GM12878 (cell line): ENCODE measurements around the gene SIVA1. TPM values are rescaled to one million over a fixed set of nuclear protein-coding genes. Genes with fewer than 3 reads are reported as not detected.

Experiments used
- ATAC-seq: fragments of 200-7000 bp; cut with Tn5 transposase; 3 replicates; pipeline ENCODE4 v1.9.1; 2020; ENCODE audit warnings: mild to moderate bottlenecking, moderate library complexity
- BruUV-seq: library from RNA; stranded (reverse); fragments of 400-500 nt; replicated peaks from 2 replicates; lab custom pipeline; 2021; lab: Mats Ljungman, UMichigan
- CTCF ChIA-PET: fragments of 300-600 bp; sonication (Branson Sonifier 250); formaldehyde crosslinking; extraction: SDS; loops from one replicate; lab custom pipeline; 2021; ENCODE audit warnings: inconsistent platforms; lab: Yijun Ruan, JAX
- POLR2A ChIA-PET: fragments of 350-600 bp; formaldehyde crosslinking; extraction: SDS; loops from one replicate; lab custom pipeline; 2021; ENCODE audit warnings: inconsistent platforms; lab: Charles Lee
- RAD21 ChIA-PET: fragments of 300-600 bp; sonication (Branson Sonifier 250); formaldehyde crosslinking; loops from one replicate; lab custom pipeline; 2023; ENCODE audit warnings: antibody characterized with exemption; ENCODE audit not compliant: unreplicated experiment; lab: Charles Lee
- SMC1A ChIA-PET: fragments of 300-600 bp; sonication (Branson Sonifier 250); formaldehyde crosslinking; loops from one replicate; lab custom pipeline; 2023; ENCODE audit not compliant: unreplicated experiment, uncharacterized antibody; lab: Charles Lee
- DNase-seq: peaks from one replicate; pipeline ENCODE4 v3.0.0-alpha.2; 2011; ENCODE audit warnings: low read depth, low spot score
- FAIRE-seq: peaks from 3 replicates; lab custom pipeline; 2011; peaks lifted over from hg19 to GRCh38; lab: Jason Lieb, UNC
- H2AFZ ChIP-seq: 2 replicates; pipeline ENCODE4 v1.6.0; 2011; ENCODE audit warnings: low read depth, low read length, control low read depth; ENCODE audit not compliant: control insufficient read depth
- H3K27ac ChIP-seq: 2 replicates; pipeline ENCODE4 v1.5.1; 2011; ENCODE audit warnings: control low read depth; ENCODE audit not compliant: control insufficient read depth, insufficient read depth
- H3K27me3 ChIP-seq, 2 experiments: replicated peaks in 1 of 2; 2 replicates each; pipeline versions ENCODE4 v1.6.0 to v1.6.1; 2011; ENCODE audit warnings: low read length in 1 of 2; ENCODE audit not compliant: control insufficient read depth in 2 of 2, insufficient read depth in 2 of 2
- H3K36me3 ChIP-seq, 2 experiments: 2 replicates each; pipeline ENCODE4 v1.5.1; 2011; ENCODE audit warnings: low read length in 1 of 2; ENCODE audit not compliant: control insufficient read depth in 2 of 2, insufficient read depth in 2 of 2
- H3K4me1 ChIP-seq: 2 replicates; pipeline ENCODE4 v1.6.1; 2011; ENCODE audit warnings: mild to moderate bottlenecking, low read length, moderate library complexity, mixed read lengths; ENCODE audit not compliant: control insufficient read depth, insufficient read depth
- H3K4me2 ChIP-seq: 2 replicates; pipeline ENCODE4 v1.6.0; 2011; ENCODE audit warnings: control low read depth; ENCODE audit not compliant: control insufficient read depth, insufficient read depth
- H3K4me3 ChIP-seq: fragments of 200-600 bp; sonication (generic); 2 replicates; pipeline ENCODE4 v1.5.1; 2016
- H3K79me2 ChIP-seq: 2 replicates; pipeline ENCODE4 v1.6.0; 2011; ENCODE audit warnings: low read length; ENCODE audit not compliant: control insufficient read depth, insufficient read depth
- H3K9ac ChIP-seq: 2 replicates; pipeline ENCODE4 v1.8.0; 2011; ENCODE audit warnings: low read length, control low read depth, mixed read lengths; ENCODE audit not compliant: control insufficient read depth, insufficient read depth
- H3K9me3 ChIP-seq: replicated peaks from 3 replicates; pipeline ENCODE4 v1.5.1; 2011; ENCODE audit warnings: mild to moderate bottlenecking, low read length; ENCODE audit not compliant: control insufficient read depth, insufficient read depth
- H4K20me1 ChIP-seq: 2 replicates; pipeline ENCODE4 v1.6.0; 2011; ENCODE audit not compliant: control insufficient read depth, insufficient read depth
- NR2C1 ChIP-seq: fragments of 450-650 bp; IDR thresholded peaks from 2 replicates; pipeline ENCODE4 v1.6.1; 2017; ENCODE audit warnings: antibody characterized with exemption, mild to moderate bottlenecking, moderate library complexity
- NRF1 ChIP-seq: conservative IDR thresholded peaks from 2 replicates; pipeline ENCODE4 v1.6.1; 2011; ENCODE audit warnings: mild to moderate bottlenecking, low read depth, low read length, improper control_type of control experiment
- ZBTB40 ChIP-seq: fragments of 450-650 bp; IDR thresholded peaks from 2 replicates; pipeline ENCODE4 v1.6.1; 2016; ENCODE audit warnings: mild to moderate bottlenecking, moderate library complexity, borderline replicate concordance
- WGBS: methylation state at CpG from one replicate; pipeline ENCODE4 v1.1.6; 2016; ENCODE audit warnings: low lambda C conversion rate; ENCODE audit not compliant: insufficient replicate concordance, insufficient coverage; ENCODE audit errors: missing lambda C conversion rate; 5-methylcytosine and 5-hydroxymethylcytosine counted together
- in situ Hi-C: fragments of 300-500 bp; cut with MboI; formaldehyde crosslinking; loops from 9 replicates; pipeline ENCODE4 v1.14.3; 2018; ENCODE audit warnings: mixed read lengths
- intact Hi-C: fragments of 100-400 bp; cut with micrococcal nuclease; formaldehyde crosslinking; loops from one replicate; pipeline ENCODE4 v1.14.2; 2022; ENCODE audit not compliant: unreplicated experiment
- polyA plus RNA-seq, 11 experiments: library from polyadenylated mRNA; depleted of rRNA in 4 of 11; unstranded in 6 of 11; stranded (reverse) in 5 of 11; fragments of >200 nt; fragmentation: Nextera tagmentation in 4 of 11; fragmentation: Illumina TruSeq in 1 of 11; extraction: Ambion mirVana in 4 of 11; extraction: Trizol in 1 of 11; gene quantifications; 1 replicate in 1 of 11; 2 replicates in 10 of 11; pipeline versions ENCODE4 v1.2.1 to v1.2.3, GENCODE V29; 2011 to 2016; ENCODE audit warnings: inconsistent platforms in 2 of 11, missing spikeins in 2 of 11, low read depth in 1 of 11
- total RNA-seq, 4 experiments: library from RNA; depleted of rRNA in 3 of 4; stranded (reverse); fragments of >200 nt in 3 of 4; fragmentation: Illumina TruSeq in 1 of 4; extraction: Trizol in 1 of 4; gene quantifications; 2 replicates each; pipeline versions ENCODE4 v1.2.1 to v1.2.3, GENCODE V29; 2013 to 2021

SIVA1 gene
- total and polyA plus RNA-seq, 10 of the 15 experiments (the other 5 are each of a cell fraction or from before 2014, with no cell fraction given) = 4.6 to 282 (median 106) TPM

GRCh38 chr14:104794631-104794992, 41.7 kb downstream of the SIVA1 start:
- Histone ChIP-seq H3K9me3 (no peaks in the 10 kb centered on the region), H3K9ac (peak overlapping the region; percentile 87), H3K27me3 (peaks cover 0 to 3% of the 10 kb centered on the region in 2 experiments; a peak in 1 of 4 replicates), H3K36me3 (peaks cover 0 to 3% of the 10 kb centered on the region in 2 experiments; a peak in 2 of 4 replicates), H3K4me3 (peak overlapping the region; percentile 68), H2AFZ (no peak overlapping the region; the same call in 1 of the 2 replicates), H3K4me2 (peak overlapping the region; percentile 98), H4K20me1 (no peaks in the 10 kb centered on the region; the same call in 1 of the 2 replicates), H3K4me1 (peaks cover 19% of the 10 kb centered on the region), H3K27ac (peak overlapping the region; percentile 47), H3K79me2 (peaks cover 26% of the 10 kb centered on the region)
- 12% methylated on average over 16 of the region's 16 CpGs for WGBS
- in situ Hi-C loops = no loop called here
- CTCF ChIA-PET = interaction anchor here (0.8 to 1.4 kb wide), 5 partner anchors 24 to 137 kb away, joined by 3 to 4 read pairs (median 3); partner anchors contain the start of gene SIVA1
- intact Hi-C loops = no loop called here
- RAD21 ChIA-PET = no interaction called here
- DNase-seq (no peak), ATAC-seq (peak; percentile 37), FAIRE-seq (no peak)
- peak; percentile 77 for TF ChIP-seq NR2C1
- TF ChIP-seq NRF1 = no peak
- TF ChIP-seq ZBTB40 = peak; percentile 18; the same call in 1 of the 2 replicates
- POLR2A ChIA-PET = no interaction called here
- no TSS peak for BruUV-seq
- SMC1A ChIA-PET = no interaction called here
